ENCODE results near the gene FAM120B.

Gene FAM120B

DNA sequence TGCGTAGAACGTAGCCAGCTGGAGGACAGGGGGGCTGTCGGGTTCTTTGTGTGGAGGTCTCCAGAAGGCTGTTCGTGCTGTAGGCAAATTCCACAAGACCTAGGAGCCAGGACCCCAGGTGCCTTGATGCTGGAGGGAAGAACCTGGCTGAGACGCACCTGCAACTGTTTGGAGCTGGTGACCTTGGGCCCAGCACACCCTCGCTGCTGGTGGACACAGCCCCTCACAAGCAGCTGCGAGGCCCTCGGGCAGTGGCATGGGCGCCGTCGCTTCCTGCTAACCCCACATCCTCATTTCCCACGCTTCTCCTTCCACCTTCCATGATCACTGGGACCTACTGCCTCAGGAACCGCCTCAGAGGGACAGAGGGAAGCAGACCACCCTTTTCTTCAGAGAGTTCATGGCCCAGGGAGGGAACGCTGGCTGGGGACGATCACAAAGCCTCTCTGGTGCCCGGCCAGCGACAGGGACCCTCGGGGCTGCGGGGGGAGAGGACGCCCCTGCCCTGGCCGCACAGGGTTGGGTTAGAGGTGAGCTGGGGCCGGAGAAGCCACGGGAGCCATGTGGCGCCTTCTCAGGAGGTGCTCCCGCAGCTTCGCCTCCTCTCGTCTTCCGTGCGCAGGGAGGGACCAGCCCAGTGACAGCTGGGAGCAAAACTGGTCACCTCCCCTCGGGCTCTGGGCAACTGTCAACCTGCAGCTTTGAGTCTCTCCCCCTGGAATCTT is 34.1 kb upstream of the FAM120B start:
- no peak overlapping the region for H3K4me3 ChIP-seq (ENCODE audit: control insufficient read depth, low read depth, low read length)
- DNase-seq (ENCODE audit: low read depth), result no peak
- TF ChIP-seq CTCF (IDR thresholded peaks at IDR 0.05; ENCODE audit: control insufficient read depth, insufficient read depth, low read depth, low read length, missing control alignments), result no peak

DNA sequence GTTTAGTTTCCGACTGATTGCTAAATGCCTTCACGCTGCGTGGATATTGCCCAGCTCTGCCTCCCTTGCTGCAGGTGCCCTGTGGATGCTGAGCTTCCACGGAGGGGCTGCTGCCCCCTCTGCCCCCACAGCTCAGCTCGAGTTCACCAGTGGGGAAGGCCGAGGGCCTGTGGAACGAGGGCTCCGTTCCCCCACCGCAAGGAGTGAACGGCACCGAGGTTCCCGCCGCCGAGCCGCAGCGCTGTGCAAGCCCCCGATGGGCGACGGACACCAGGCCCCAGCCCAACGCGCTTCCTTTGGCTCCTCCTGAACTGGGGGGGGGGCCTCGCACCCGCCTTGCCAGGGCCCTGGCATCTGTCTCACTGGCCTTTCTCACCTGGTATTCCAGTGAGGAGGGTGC is 33.4 kb upstream of the FAM120B start:
- no peak for DNase-seq (ENCODE audit: low read depth)
- no peak overlapping the region for H3K4me3 ChIP-seq (ENCODE audit: control insufficient read depth, low read depth, low read length)
- TF ChIP-seq CTCF (IDR thresholded peaks at IDR 0.05; ENCODE audit: control insufficient read depth, insufficient read depth, low read depth, low read length, missing control alignments), result no peak

DNA sequence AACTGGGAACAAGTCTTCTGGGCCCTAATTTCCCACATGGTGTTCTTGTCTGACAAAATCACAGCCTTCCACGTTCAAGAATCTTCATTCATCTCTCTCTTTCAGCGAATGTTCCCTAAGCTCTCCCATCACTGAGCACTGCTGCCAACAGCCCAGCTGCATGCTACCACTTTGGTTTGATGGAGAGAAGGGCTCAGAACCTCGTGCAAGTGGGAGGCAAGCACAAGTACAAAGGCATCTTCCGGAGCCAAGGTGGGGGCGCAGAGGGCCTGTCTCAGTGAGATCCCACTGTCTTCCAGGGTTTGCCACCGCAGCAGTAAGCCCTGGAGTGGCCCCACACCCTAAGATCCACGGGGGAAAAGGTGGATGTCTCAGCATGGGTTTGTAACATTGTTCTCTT is 32.9 kb upstream of the FAM120B start:
- no peak overlapping the region for H3K4me3 ChIP-seq (ENCODE audit: control insufficient read depth, low read depth, low read length)
- TF ChIP-seq CTCF (IDR thresholded peaks at IDR 0.05; ENCODE audit: control insufficient read depth, insufficient read depth, low read depth, low read length, missing control alignments), result no peak
- DNase-seq (ENCODE audit: low read depth), result no peak

GRCh38 chr6:170274713-170275560 is 31.6 kb upstream of the FAM120B start:
- TF ChIP-seq CTCF (IDR thresholded peaks at IDR 0.05; ENCODE audit: control insufficient read depth, insufficient read depth, low read depth, low read length, missing control alignments), result no peak
- no peak overlapping the region for H3K4me3 ChIP-seq (ENCODE audit: control insufficient read depth, low read depth, low read length)
- no peak for DNase-seq (ENCODE audit: low read depth)

GRCh38 chr6:170276369-170277057 is 30.0 kb upstream of the FAM120B start:
- DNase-seq (ENCODE audit: low read depth), result no peak
- no peak for TF ChIP-seq CTCF (IDR thresholded peaks at IDR 0.05; ENCODE audit: control insufficient read depth, insufficient read depth, low read depth, low read length, missing control alignments)
- H3K4me3 ChIP-seq (ENCODE audit: control insufficient read depth, low read depth, low read length), result no peak overlapping the region

GRCh38 chr6:170277893-170278742 is 28.4 kb upstream of the FAM120B start:
- DNase-seq (ENCODE audit: low read depth), result no peak
- no peak for TF ChIP-seq CTCF (IDR thresholded peaks at IDR 0.05; ENCODE audit: control insufficient read depth, insufficient read depth, low read depth, low read length, missing control alignments)
- no peak overlapping the region for H3K4me3 ChIP-seq (ENCODE audit: control insufficient read depth, low read depth, low read length)
